Left renal pelvis (tissue), 4 donors: ENCODE results near the gene SZRD1. TPM values are rescaled to one million over a fixed set of nuclear protein-coding genes. Genes with fewer than 3 reads are reported as not detected.
"Not testable (repeated sequence)": the region's sequence is repeated elsewhere in the genome, so short reads cannot be mapped to it uniquely, and the experiment has no call there.

Source experiments
- DNase-seq, 4 donors: peaks; one replicate each; pipeline ENCODE4 v3.0.0-alpha.2; 2013; ENCODE audit warnings: low read depth in 4 of 4, low spot score in 3 of 4
- polyA plus RNA-seq, 4 donors: library from polyadenylated mRNA; unstranded; fragments of 120-200 nt; gene quantifications; one replicate each; pipeline ENCODE4 v1.2.1, GENCODE V29; 2013; ENCODE audit not compliant: insufficient read length in 4 of 4

Gene SZRD1, protein sequence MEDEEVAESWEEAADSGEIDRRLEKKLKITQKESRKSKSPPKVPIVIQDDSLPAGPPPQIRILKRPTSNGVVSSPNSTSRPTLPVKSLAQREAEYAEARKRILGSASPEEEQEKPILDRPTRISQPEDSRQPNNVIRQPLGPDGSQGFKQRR
- polyA plus RNA-seq: 100 to 1,000 TPM in 3 of 4 donors, 10 to 100 TPM in 1; 97.1 to 115 (median 105) TPM

DNA sequence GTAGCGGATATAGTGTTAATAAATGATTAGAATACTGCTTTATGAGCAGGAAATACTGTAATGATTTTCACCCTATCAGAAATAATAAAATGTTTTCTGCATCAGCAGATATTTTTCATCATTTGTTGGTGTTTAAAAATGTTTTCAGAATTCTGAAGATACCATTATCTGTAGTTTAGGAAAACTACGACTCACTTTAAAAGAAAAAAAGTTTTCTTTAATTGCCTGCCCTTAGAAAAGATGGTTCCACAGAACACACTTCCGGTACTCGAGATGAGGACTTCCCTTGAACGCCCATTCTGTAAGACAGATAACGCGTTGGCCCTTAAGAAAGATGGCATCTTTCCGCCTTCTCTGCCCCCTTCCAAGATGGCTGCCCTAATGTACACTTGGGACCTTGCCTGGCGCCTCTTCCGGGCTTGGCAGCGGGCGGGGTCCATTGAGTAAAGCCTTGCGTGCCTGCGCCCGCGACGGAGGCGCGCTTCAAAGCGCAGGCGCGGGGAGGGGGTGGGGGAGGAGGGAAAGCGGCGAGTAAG lies at the start of gene SZRD1:
Gene SZRD1, plus strand, starts transcription at position 521 of the 536 bp plus-strand sequence. CDS start 16 bp downstream, outside the sequence.
- DNase-seq: peak; percentile 98 to 99 (median 98)

DNA sequence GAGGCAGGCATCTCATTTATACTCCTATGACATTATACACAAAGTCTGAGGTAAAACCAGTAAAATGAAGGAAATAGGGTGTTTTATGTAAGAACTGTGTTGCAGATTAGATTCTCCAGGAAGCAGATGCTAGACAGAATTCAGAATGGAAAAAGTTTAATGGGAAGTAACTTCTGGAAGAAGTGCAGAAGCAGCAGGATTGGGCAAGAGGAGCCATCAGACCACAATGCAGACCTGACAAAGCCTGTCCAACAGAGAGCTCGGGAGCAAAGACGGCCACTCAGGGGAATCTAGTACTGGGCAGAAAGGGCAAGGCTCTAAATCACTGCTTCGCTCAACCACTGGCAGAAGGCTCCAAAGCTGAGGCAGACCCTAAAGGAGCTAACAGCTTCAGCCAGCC lies 48.5 kb upstream of the SZRD1 start:
- DNase-seq: no peak

DNA sequence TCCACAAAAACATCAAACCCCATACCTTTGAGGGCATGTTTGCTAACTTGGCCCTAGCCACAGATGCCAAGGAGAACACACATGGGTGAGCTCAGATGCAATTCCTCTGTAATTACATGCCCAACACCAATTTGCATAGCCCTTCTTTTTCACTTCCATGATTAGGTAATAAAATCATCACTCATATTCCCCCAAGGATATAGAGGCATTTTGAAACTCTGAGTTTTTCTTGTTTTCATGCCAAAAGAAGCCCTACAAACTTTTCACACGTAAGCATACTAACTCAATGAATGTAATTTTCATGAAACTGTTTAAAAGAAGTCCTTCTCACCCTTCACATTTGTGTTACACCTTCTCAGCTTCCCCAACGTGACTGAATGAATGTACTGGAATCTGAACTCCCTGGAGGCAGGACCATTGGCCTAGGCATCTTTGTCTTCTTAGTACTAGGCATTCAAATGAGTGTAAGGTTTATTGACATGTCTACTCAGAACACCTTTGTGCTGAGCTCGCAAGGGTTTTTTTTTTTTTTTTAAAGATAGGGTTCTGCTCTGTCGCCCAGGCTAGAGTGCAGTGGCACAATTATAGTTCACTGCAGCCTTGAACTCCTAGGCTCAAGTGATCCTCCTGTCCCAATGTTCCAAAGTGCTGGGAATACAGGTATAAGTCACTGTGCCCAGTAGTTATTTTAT lies 45.7 kb upstream of the SZRD1 start:
- no peak for DNase-seq

DNA sequence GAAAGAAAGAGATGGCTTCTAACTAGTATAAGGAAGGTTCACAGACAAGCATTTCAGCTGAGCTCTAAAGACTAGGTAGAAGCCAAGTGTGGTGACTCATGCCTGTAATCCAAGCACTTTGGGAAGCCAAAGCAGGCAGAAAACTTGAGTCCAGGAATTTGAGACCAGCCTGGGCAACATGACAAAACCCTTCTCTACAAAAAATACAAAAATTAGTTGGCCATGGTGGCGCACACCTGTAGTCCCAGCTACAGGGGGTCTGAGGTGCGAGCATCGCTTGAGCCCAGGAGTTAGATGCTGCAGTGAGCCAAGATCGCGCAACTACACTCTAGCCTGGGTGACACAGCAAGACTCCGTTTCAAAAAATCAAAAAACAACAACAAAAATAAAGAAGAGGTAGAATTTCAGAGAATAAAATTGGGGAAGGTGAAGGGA lies 42.6 kb upstream of the SZRD1 start:
- DNase-seq: no peak

DNA sequence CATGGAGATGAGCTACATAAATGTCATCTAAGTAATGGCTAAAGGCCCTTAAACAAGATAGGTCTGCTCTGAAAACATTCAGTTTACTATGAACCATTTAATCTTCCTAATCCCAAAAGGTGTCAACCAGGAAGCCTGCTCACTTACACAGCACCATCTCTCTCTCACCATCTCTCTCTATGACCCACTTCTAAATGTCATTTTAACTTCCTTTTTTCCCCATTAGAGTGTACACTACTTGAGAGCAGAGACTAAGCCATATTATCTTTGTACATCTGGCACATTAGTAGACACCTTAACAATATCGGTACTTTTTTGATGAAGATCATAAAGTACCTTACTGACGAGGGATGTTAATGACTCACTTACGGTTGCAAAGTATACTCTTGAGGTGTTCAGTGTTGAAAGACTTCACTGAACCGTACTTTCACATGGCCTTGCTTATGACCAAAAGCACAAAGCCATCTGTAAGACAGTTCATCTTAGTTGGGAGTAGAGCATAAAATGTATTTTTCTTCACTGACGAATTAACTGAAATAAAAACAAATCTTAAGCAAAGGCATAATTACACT lies 40.1 kb upstream of the SZRD1 start:
- no peak for DNase-seq

DNA sequence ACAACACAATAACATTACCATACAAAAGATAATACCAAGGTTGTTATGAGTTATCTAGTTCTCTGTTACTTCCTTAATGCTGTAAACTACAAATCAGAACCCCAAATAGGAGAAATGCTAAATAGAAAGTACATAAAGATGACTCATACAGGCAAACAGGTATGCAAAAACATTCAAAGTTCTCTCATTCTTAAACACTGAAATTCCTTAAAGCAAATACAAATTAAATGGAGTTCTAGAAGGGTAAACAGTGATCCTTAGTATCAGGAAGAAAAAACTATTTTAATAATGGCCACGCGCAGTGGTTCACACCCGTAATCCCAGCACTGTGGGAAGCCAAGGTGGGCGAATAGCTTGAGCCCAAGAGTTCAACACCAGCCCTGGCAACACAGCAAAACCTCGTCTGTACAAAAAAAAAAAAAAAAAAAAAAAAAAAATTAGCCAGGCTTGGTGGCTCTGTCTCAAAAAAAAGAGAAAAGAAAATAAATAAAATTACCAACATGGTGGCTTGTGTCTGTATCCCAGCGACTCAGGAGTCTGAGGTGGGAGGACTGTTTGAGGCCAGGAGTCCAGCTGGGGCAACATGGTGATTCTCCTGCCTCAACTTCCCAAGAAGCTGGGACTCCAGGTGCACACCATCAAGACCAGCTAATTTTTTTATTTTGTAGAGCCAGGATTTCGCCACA lies 32.2 kb upstream of the SZRD1 start:
- DNase-seq: no peak

DNA sequence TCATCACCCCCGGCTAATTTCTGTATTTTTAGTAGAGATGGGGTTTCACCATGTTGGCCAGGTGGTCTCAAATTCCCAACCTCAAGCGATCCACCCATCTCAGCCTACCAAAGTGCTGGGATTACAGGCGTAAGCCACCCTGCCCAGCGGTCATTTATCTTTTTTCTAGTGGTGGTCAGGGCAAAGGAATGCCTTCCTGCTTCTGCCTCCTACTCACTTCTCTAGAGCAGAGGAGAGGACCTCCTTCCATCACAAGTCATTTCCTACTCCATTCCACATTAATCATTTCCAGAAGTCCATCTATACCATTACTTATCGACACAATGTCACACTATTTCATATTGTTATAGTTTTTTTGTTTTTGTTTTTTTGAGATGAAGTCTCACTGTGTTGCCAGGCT lies 28.1 kb upstream of the SZRD1 start:
- no peak for DNase-seq

DNA sequence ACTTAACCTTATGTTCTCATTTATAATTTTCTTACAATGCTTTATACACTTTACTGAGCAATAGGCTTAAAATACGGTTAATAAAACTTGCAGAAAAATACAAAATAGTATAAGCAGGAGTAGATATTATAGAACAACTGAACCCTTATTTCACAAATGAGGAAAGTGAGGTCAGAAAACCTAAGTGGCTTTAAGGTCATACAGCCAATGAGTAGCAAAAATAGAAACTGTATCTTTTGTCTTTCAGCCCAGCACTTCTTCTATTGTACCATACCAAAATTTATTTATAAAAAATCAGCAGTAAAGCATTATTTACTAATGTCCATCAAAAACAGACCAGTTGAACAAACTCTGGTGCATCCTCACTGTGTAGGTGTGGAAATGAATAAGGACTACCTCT lies 26.4 kb upstream of the SZRD1 start:
- no peak for DNase-seq

DNA sequence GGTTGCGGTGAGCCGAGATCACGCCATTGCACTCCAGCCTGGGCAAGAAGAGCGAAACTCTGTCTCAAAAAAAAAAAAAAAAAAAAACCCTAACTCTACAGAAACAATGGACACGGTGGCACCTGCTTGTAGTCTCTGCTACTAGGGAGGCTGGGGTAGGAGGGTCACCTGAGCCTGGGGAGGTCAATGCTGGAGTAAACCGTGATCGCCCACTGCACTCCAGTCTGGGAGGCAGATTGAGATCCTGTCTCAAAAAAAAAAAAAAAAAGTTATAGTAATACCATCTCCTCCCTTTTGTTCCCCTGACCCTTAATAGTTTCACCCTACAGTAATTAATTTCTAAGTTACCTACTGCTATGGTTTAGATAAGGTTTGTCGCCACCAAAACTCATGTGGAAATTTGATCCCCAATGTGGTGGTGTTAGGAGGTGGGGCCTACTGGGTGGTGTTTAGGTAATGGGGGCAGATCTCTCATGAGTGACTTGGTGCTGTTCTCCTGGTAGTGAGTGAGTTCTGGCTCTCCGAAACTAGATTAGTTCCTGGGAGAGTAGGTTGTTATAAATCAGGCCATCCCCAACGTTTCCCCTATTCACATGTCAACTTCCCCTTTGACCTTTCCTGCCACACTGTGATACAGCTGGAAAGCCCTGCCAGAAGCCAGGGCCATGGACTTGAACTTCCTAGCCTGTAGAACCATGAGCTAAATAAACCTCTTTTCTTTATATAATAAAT lies 24.5 kb upstream of the SZRD1 start:
- DNase-seq: no peak

DNA sequence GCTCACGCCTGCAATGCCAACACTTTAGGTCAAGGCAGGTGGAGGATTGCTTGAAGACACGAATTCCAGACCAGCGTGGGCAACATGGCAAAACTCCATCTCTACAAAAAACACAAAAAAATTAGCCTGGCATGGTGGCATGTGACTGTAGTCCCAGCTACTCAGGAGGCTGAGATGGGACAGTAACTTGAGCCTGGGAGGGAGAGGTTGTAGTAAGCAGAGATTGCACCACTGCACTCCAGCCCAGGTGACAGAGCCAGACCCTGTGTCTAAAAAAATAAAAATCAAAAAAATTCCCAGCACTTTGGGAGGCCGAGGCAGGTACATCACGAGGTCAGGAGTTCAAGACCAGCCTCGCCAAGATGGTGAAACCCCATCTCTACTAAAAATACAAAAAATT lies 23.8 kb upstream of the SZRD1 start:
- not testable (repeated sequence) for DNase-seq

DNA sequence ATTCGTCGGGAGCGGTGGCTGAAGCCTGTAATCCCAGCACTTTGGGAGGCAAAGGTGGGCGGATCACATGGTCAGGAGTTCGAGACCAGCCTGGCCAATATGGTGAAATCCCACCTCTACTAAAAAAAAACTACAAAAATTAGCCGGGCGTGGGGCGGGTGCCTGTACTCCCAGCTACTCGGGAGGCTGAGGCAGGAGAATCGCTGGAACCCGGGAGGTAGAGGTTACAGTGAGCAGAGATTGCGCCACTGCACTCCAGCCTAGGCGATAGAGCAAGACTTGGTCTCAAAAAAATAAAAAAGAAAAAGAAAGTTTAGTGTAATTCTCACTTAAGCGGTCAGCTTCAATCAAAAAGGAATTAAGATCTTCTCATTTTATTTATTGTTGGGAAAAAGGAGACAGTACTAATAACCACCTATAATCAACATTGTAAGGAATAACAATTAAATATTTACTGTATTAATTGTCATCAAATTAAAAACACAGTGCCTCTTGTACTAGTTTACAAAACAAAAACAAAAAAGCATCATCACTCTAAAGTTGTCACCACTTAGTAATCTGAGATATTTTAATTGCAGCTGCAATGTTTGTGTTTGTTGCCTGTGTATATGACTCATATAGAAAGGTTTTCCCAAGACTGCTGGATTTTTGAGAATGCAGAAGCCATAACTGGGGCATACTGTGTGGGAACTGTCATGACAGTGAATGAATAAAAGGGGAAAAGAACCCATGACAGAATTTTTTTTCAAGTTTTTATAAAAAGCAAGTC lies 18.4 kb upstream of the SZRD1 start:
- DNase-seq: no peak

DNA sequence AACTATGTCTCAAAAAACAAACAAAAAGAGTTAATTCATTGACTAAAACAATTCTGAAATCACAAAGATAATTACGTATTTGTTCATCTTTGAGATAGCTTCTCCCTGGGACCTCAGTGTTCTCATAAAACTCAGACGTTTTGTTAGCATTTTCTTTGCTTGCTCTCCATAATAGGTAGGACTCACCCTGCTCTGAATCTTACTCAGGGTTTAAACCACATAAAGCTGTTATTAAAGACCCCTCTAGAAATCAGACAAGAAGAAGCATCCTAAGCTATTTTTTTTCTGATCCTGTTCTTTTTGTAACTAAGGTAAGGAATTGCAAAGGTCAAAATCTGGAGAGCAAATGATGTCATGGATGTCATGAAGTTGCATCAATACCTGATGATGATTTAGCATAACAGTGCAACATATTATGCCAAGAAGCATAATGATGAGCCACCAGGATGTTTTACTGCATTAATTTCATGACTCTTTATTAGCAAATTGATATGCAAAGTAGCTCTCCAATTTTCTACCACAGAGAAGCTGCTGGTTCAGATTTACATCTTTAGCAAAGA lies 17.1 kb upstream of the SZRD1 start:
- DNase-seq: no peak

DNA sequence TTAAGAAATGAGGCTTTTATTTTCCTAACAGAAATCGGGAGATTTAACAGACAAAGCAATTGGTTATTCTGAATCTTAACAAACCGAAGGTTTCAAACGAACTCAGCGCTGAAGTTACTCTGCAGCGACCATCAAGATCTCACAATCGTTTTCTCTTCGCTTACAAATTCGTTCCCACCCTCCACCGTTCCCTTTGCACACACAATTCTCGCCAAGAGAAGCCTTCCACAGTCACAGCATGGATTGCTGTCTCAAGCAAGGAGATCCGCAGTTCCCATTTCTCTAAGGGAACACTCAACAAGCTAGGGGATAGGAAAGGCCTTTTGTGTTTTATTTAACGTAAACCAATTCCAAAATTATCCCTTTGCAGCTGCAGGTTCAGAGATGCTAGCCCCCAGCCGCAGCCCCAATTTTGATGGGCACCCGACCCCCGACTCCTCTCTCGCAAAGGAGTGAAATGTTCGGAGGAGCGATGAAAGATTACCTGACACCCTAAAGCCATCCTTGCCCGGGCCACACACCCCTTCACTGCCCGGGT lies 15.5 kb upstream of the SZRD1 start:
- DNase-seq: no peak

DNA sequence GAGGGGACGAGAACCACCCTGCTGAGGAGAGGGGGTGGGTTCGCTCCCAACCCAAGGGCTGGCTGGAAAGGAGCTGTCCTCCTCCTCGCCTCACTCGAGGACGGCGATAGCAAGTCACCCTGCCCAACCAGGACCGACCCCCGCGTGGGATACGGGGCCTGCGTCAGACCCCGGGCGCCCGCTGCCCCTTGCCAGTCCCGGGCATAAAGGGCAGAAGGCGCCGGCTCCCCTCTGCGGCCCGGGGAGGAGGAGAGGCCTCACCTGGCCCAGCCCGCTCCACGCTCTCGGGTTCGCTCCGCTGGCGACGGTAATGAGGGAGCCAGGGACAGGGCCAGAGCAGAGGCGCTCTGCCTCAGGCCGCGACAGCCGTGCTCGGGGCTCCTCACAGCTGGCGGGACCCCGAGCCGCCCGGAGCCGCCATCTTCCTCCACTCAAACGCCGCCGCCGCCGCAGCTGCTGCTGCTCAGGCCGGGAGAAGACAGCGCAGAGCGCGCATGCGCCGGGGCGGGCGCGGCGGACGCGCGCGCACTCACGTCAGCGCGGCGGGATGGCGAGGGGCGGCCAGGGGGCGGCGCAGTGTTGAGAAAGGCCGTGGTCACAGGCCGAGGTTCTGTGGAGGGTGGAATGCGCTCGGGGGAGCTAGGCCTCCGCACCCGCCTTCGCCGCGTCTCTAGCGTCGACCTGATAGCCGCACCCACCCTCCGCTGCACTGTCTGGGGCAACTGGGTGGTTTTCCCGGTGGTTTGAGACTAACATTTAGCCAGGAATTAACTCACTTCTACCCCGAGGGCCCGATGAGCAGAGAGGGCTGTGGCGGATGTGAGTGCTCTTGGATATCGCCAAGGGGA lies 14.8 kb upstream of the SZRD1 start, which contains the start of gene FBXO42:
Gene FBXO42, minus strand, starts transcription at position 487 of the 848 bp plus-strand sequence. CDS start 37,062 bp downstream, outside the sequence.
- peak; percentile 81 to 89 (median 86) for DNase-seq

DNA sequence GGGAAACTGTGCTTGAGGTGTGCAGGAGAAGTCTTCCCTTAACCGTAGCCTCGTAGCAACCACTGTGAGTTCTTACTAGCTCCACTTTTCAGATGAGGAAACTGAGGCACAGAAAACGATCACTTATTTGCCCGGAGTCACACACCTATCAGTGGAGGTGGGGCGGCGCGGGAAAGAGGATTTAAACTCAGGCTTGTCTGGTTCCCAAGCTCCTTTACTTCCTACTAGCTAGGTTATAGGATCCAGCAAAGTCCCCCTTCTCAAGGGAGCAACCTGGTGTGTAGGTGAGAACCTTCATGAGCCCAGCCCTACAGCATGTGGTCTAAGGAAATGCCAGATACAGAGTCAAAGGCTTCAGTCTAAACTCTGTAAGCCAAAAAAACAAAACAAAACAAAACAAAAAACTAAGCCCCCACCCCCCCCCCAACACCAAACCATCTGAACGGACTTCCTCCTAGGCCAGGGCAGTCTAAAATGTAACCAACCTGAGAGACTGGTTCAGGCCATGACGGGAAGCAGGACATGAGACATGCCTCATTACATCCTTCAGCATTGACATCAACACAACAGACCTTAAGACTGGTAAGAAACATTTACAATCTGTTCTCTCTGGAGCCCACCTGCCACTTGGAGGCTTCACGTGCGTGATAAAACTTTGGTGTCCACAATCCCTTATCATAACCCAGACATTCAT lies 14.1 kb upstream of the SZRD1 start:
- no peak for DNase-seq

DNA sequence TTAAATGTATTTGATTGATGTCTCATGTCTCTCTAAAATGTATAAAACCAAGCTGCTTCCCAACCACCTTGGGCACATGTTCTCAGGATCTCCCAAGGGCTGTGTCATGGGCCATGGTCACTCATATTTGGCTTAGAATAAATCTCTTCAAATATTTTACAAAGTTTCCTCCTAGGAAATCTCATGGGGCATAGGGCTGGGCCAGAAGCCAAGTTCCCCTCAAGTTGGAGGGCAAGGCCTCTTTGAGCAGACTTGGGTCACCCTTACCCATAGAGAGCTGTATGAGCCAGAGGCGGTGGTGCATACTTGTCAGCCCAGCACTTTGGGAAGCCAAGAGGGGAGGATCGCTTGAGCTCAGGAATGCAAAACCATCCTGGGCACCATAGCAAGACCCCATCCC lies 12.4 kb upstream of the SZRD1 start:
- no peak for DNase-seq

DNA sequence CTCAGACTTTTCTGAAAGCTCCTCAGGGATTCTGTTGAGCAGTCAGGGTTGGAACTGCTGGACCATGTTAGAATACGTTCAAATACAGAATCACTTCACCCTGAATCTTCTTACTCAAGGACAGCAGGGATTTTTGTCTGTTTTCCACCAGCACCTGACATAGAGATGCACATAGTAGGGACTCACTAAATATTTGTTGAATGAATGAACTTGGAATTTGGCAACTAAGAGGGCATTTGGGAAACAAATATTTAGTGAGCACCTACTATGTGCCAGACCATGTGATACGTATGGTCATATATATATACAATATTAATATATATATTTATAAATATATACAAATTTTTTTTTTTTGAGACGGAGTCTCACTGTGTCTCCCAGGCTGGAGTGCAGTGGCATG lies 10.2 kb upstream of the SZRD1 start:
- DNase-seq: no peak

DNA sequence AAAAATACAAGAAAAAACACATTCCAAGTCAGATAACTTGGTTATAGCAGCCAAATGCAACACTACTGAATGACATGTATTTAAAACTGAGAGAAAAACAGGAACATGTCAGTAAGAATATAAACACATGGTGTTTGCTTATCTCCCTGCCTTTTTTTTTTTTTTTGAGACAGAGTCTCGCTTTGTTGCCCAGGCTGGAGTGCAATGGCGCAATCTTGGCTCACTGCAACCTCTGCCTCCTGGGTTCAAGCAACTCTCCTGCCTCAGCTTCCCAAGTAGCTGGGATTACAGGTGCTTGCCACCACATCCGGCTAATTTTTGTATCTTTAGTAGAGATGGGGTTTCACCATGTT lies 1.9 kb upstream of the SZRD1 start:
- DNase-seq: peak in 1 of 4 donors; percentile 51
